Ectodermal cell (in vitro differentiated cells): ENCODE measurements around the gene MEMO1.
"Not testable (repeated sequence)": the region's sequence is repeated elsewhere in the genome, so short reads cannot be mapped to it uniquely, and the experiment has no call there.

Experiments
- H3K27ac ChIP-seq: 2 replicates; pipeline ENCODE4 v1.7.0; 2013; ENCODE audit warnings: mild to moderate bottlenecking, low read depth, low read length; ENCODE audit not compliant: insufficient read depth, poor library complexity, severe bottlenecking
- H3K27me3 ChIP-seq: 2 replicates; pipeline ENCODE4 v1.7.0; 2013; ENCODE audit warnings: mild to moderate bottlenecking, low read length; ENCODE audit not compliant: insufficient read depth, control insufficient read depth, poor library complexity, severe bottlenecking
- H3K36me3 ChIP-seq: one replicate; pipeline ENCODE4 v1.7.0; 2013; ENCODE audit warnings: low read length; ENCODE audit not compliant: control insufficient read depth, insufficient read depth
- H3K4me1 ChIP-seq: one replicate; pipeline ENCODE4 v1.7.0; 2013; ENCODE audit warnings: low read length; ENCODE audit not compliant: control insufficient read depth, insufficient read depth
- H3K4me3 ChIP-seq: 2 replicates; pipeline ENCODE4 v1.7.0; 2013; ENCODE audit warnings: low read depth, low read length, control low read depth; ENCODE audit not compliant: insufficient read depth
- H3K9me3 ChIP-seq: 2 replicates; pipeline ENCODE4 v1.7.0; 2013; ENCODE audit warnings: mild to moderate bottlenecking, low read length, moderate library complexity; ENCODE audit not compliant: control insufficient read depth
- WGBS, 2 experiments: methylation state at CpG; one replicate each; pipeline ENCODE4 v1.1.7; 2013; ENCODE audit warnings: missing lambda C conversion rate in 2 of 2; 5-methylcytosine and 5-hydroxymethylcytosine counted together

The MEMO1 gene

GRCh38 chr2:31896293-31896692, 114.5 kb downstream of the MEMO1 start:
- Histone ChIP-seq H3K27me3 (no peaks in the 10 kb centered on the region), H3K36me3 (peaks cover 2% of the 10 kb centered on the region), H3K4me1 (peaks cover 12% of the 10 kb centered on the region), H3K27ac (no peak overlapping the region), H3K4me3 (no peak overlapping the region), H3K9me3 (no peaks in the 10 kb centered on the region)
- WGBS, 2 experiments: 100% methylated on average over 1 of the region's 1 CpG

- Histone ChIP-seq H3K9me3 (no peaks in the 10 kb centered on the region), H3K4me3 (no peak overlapping the region), H3K36me3 (peaks cover 2% of the 10 kb centered on the region), H3K4me1 (peaks cover 12% of the 10 kb centered on the region), H3K27ac (no peak overlapping the region), H3K27me3 (no peaks in the 10 kb centered on the region)
- WGBS, 2 experiments: 83 to 96% methylated on average over 2 of the region's 2 CpGs
These were observed 116.2 kb downstream of the MEMO1 start for GRCh38 chr2:31894656-31895055.

GRCh38 chr2:31893094-31893493, 117.7 kb downstream of the MEMO1 start:
- no peak overlapping the region for H3K27ac ChIP-seq
- no peaks in the 10 kb centered on the region for H3K27me3 ChIP-seq
- H3K4me1 ChIP-seq: peaks cover 12% of the 10 kb centered on the region
- H3K9me3 ChIP-seq: no peaks in the 10 kb centered on the region
- no peaks in the 10 kb centered on the region for H3K36me3 ChIP-seq
- no peak overlapping the region for H3K4me3 ChIP-seq
- 33 to 78% methylated on average over 1 of the region's 1 CpG for WGBS, 2 experiments

GRCh38 chr2:31889044-31889443, 121.8 kb downstream of the MEMO1 start:
- Histone ChIP-seq H3K27me3 (no peaks in the 10 kb centered on the region), H3K36me3 (no peaks in the 10 kb centered on the region), H3K4me3 (no peak overlapping the region), H3K27ac (no peak overlapping the region), H3K4me1 (peaks cover 12% of the 10 kb centered on the region), H3K9me3 (no peaks in the 10 kb centered on the region)

- 100% methylated on average over 1 of the region's 1 CpG; no CpG with 5 or more reads in 1 of the 2 experiments for WGBS, 2 experiments
- Histone ChIP-seq H3K36me3 (no peaks in the 10 kb centered on the region), H3K4me1 (peaks cover 8% of the 10 kb centered on the region), H3K4me3 (no peak overlapping the region), H3K27ac (no peak overlapping the region), H3K27me3 (no peaks in the 10 kb centered on the region), H3K9me3 (no peaks in the 10 kb centered on the region)
These were observed 122.3 kb downstream of the MEMO1 start for GRCh38 chr2:31888550-31888949.

GRCh38 chr2:31886700-31887099, 124.1 kb downstream of the MEMO1 start:
- Histone ChIP-seq H3K36me3 (no peaks in the 10 kb centered on the region), H3K27me3 (no peaks in the 10 kb centered on the region), H3K27ac (no peak overlapping the region), H3K9me3 (no peaks in the 10 kb centered on the region), H3K4me3 (no peak overlapping the region), H3K4me1 (no peaks in the 10 kb centered on the region)
- 64% methylated on average over 2 of the region's 2 CpGs; no CpG with 5 or more reads in 1 of the 2 experiments for WGBS, 2 experiments

GRCh38 chr2:31877008-31877407, 133.8 kb downstream of the MEMO1 start:
- no peak overlapping the region for H3K4me3 ChIP-seq
- WGBS, 2 experiments: 96 to 98% methylated on average over 2 of the region's 2 CpGs
- H3K27me3 ChIP-seq: no peaks in the 10 kb centered on the region
- no peaks in the 10 kb centered on the region for H3K4me1 ChIP-seq
- no peaks in the 10 kb centered on the region for H3K9me3 ChIP-seq
- H3K36me3 ChIP-seq: no peaks in the 10 kb centered on the region
- H3K27ac ChIP-seq: no peak overlapping the region

- WGBS, 2 experiments: 100% methylated on average over 2 of the region's 2 CpGs; no CpG with 5 or more reads in 1 of the 2 experiments
- no peaks in the 10 kb centered on the region for H3K36me3 ChIP-seq
- H3K27me3 ChIP-seq: no peaks in the 10 kb centered on the region
- no peak overlapping the region for H3K27ac ChIP-seq
- H3K4me3 ChIP-seq: no peak overlapping the region
- H3K9me3 ChIP-seq: no peaks in the 10 kb centered on the region
- H3K4me1 ChIP-seq: no peaks in the 10 kb centered on the region
These were observed 136.7 kb downstream of the MEMO1 start for GRCh38 chr2:31874071-31874470.

GRCh38 chr2:31865215-31865614, 145.6 kb downstream of the MEMO1 start:
- no peaks in the 10 kb centered on the region for H3K9me3 ChIP-seq
- H3K4me3 ChIP-seq: no peak overlapping the region
- no peak overlapping the region for H3K27ac ChIP-seq
- no peaks in the 10 kb centered on the region for H3K27me3 ChIP-seq
- H3K36me3 ChIP-seq: no peaks in the 10 kb centered on the region
- no peaks in the 10 kb centered on the region for H3K4me1 ChIP-seq

- 95 to 99% methylated on average over 2 of the region's 3 CpGs for WGBS, 2 experiments
- Histone ChIP-seq H3K36me3 (no peaks in the 10 kb centered on the region), H3K4me3 (no peak overlapping the region), H3K27me3 (no peaks in the 10 kb centered on the region), H3K4me1 (no peaks in the 10 kb centered on the region), H3K27ac (no peak overlapping the region), H3K9me3 (no peaks in the 10 kb centered on the region)
These were observed 146.9 kb downstream of the MEMO1 start for GRCh38 chr2:31863867-31864266.

- not testable (repeated sequence) for H3K4me1 ChIP-seq, H3K27me3 ChIP-seq, H3K27ac ChIP-seq, H3K36me3 ChIP-seq, H3K9me3 ChIP-seq, H3K4me3 ChIP-seq
- 90% methylated on average over 6 to 8 of the region's 9 CpGs for WGBS, 2 experiments
These were observed 147.7 kb downstream of the MEMO1 start for GRCh38 chr2:31863015-31863656.
